Hematopoietic multipotent progenitor cell treated with erythropoietin and hydrocortisone succinate and interleukin-3 and kit ligand, for 6 days (in vitro differentiated cells): ENCODE results near the gene ALDOC.

Experiments used
- DNase-seq: peaks from one replicate; pipeline ENCODE4 v3.0.0-alpha.2; 2015

ALDOC gene

GRCh38 chr17:28551421-28552175 lies 25.1 kb downstream of the ALDOC start:
- no peak for DNase-seq

GRCh38 chr17:28550858-28551257 lies 25.8 kb downstream of the ALDOC start:
- no peak for DNase-seq

- no peak for DNase-seq
These were observed 27.2 kb downstream of the ALDOC start for GRCh38 chr17:28549236-28550132.

GRCh38 chr17:28548417-28549130 lies 28.1 kb downstream of the ALDOC start:
- DNase-seq: no peak

GRCh38 chr17:28547623-28548416 lies 28.9 kb downstream of the ALDOC start:
- peak; percentile 93 for DNase-seq

GRCh38 chr17:28547096-28547622 lies 29.5 kb downstream of the ALDOC start:
- DNase-seq: no peak

- DNase-seq: no peak
These were observed 30.8 kb downstream of the ALDOC start for GRCh38 chr17:28545787-28546415.

- DNase-seq: no peak
These were observed 31.6 kb downstream of the ALDOC start for GRCh38 chr17:28545141-28545503.

GRCh38 chr17:28544402-28545140 lies 32.1 kb downstream of the ALDOC start:
- DNase-seq: no peak

GRCh38 chr17:28541439-28541838 lies 35.3 kb downstream of the ALDOC start:
- no peak for DNase-seq

- DNase-seq: no peak
These were observed 36.5 kb downstream of the ALDOC start for GRCh38 chr17:28540231-28540630.

- no peak for DNase-seq
These were observed 38.3 kb downstream of the ALDOC start for GRCh38 chr17:28538296-28538895.

- no peak for DNase-seq
These were observed 39.5 kb downstream of the ALDOC start for GRCh38 chr17:28537219-28537610.

GRCh38 chr17:28536532-28537218 lies 40.0 kb downstream of the ALDOC start:
- DNase-seq: no peak

GRCh38 chr17:28534740-28535375 lies 41.8 kb downstream of the ALDOC start:
- DNase-seq: no peak

GRCh38 chr17:28533091-28533807 lies 43.4 kb downstream of the ALDOC start:
- no peak for DNase-seq

- no peak for DNase-seq
These were observed 44.4 kb downstream of the ALDOC start for GRCh38 chr17:28532050-28532960.

- DNase-seq: no peak
These were observed 45.8 kb downstream of the ALDOC start for GRCh38 chr17:28530926-28531325.
